ENCODE results near the gene ELMO1. TPM values are rescaled to one million over a fixed set of nuclear protein-coding genes. Genes with fewer than 3 reads are reported as not detected.

The ELMO1 gene
- total and polyA plus RNA-seq, 2 donors from 2014 or later: 6.0 to 35.4 TPM

GRCh38 chr7:37197108-37197507, 251.6 kb downstream of the ELMO1 start:
- FAIRE-seq (no peak), DNase-seq (no peak)
- Histone ChIP-seq H3K4me1 (ENCODE audit: control insufficient read depth in 2 of 3, insufficient read depth in 2 of 3, low read depth in 1 of 3, low read length in 3 of 3) (peaks cover 0 to 6% (median 0%) of the 10 kb centered on the region in 3 donors), H3K4me3 (ENCODE audit: low read length in 3 of 3) (no peak overlapping the region), H3K9me3 (ENCODE audit: control insufficient read depth in 2 of 3, insufficient read depth in 1 of 3, low read length in 3 of 3) (no peaks in the 10 kb centered on the region), H3K27me3 (ENCODE audit: control insufficient read depth, insufficient read depth, low read length) (no peaks in the 10 kb centered on the region), H3K36me3 (ENCODE audit: control insufficient read depth in 2 of 3, insufficient read depth in 3 of 3, low read length in 3 of 3) (no peaks in the 10 kb centered on the region), H3K9ac (ENCODE audit: low read length in 3 of 3) (no peak overlapping the region), H3K27ac (ENCODE audit: low read depth in 2 of 2, low read length in 2 of 2) (no peak overlapping the region)
- no peak for TF ChIP-seq CTCF (IDR thresholded peaks at IDR 0.05; ENCODE audit: borderline replicate concordance, extremely low read depth, insufficient read depth)
- intact Hi-C loops (cut with DNase I): loop anchor here (10.0 kb wide), 1 partner anchor 212 kb away; no protein-coding TSS in a partner anchor

- Histone ChIP-seq H3K36me3 (ENCODE audit: control insufficient read depth in 2 of 3, insufficient read depth in 3 of 3, low read length in 3 of 3) (no peaks in the 10 kb centered on the region), H3K4me3 (ENCODE audit: low read length in 3 of 3) (no peak overlapping the region), H3K9ac (ENCODE audit: low read length in 3 of 3) (no peak overlapping the region), H3K9me3 (ENCODE audit: control insufficient read depth in 2 of 3, insufficient read depth in 1 of 3, low read length in 3 of 3) (no peaks in the 10 kb centered on the region), H3K4me1 (ENCODE audit: control insufficient read depth in 2 of 3, insufficient read depth in 2 of 3, low read depth in 1 of 3, low read length in 3 of 3) (peaks cover 0 to 4% (median 0%) of the 10 kb centered on the region in 3 donors), H3K27me3 (ENCODE audit: control insufficient read depth, insufficient read depth, low read length) (no peaks in the 10 kb centered on the region), H3K27ac (ENCODE audit: low read depth in 2 of 2, low read length in 2 of 2) (no peak overlapping the region)
- DNase-seq (peak in 1 of 5 donors; percentile 29), FAIRE-seq (no peak)
- intact Hi-C loops (cut with DNase I): loop anchor here (10.0 kb wide), 1 partner anchor 212 kb away; no protein-coding TSS in a partner anchor
- TF ChIP-seq CTCF (IDR thresholded peaks at IDR 0.05; ENCODE audit: borderline replicate concordance, extremely low read depth, insufficient read depth): no peak
These were observed 252.0 kb downstream of the ELMO1 start for GRCh38 chr7:37196676-37197075.

- no peak for DNase-seq
- Histone ChIP-seq H3K9ac (ENCODE audit: low read length in 3 of 3) (no peak overlapping the region), H3K36me3 (ENCODE audit: control insufficient read depth in 2 of 3, insufficient read depth in 3 of 3, low read length in 3 of 3) (no peaks in the 10 kb centered on the region), H3K27me3 (ENCODE audit: control insufficient read depth, insufficient read depth, low read length) (no peaks in the 10 kb centered on the region), H3K4me1 (ENCODE audit: control insufficient read depth in 2 of 3, insufficient read depth in 2 of 3, low read depth in 1 of 3, low read length in 3 of 3) (peaks cover 0 to 2% (median 0%) of the 10 kb centered on the region in 3 donors), H3K4me3 (ENCODE audit: low read length in 3 of 3) (no peak overlapping the region), H3K9me3 (ENCODE audit: control insufficient read depth in 2 of 3, insufficient read depth in 1 of 3, low read length in 3 of 3) (no peaks in the 10 kb centered on the region), H3K27ac (ENCODE audit: low read depth in 2 of 2, low read length in 2 of 2) (no peak overlapping the region)
- TF ChIP-seq CTCF (IDR thresholded peaks at IDR 0.05; ENCODE audit: borderline replicate concordance, extremely low read depth, insufficient read depth): no peak
- intact Hi-C loops (cut with DNase I): loop anchor here (10.0 kb wide), 1 partner anchor 211 kb away; no protein-coding TSS in a partner anchor
- FAIRE-seq: no peak
These were observed 253.3 kb downstream of the ELMO1 start for GRCh38 chr7:37195388-37195787.

GRCh38 chr7:37194943-37195342, 253.7 kb downstream of the ELMO1 start:
- no peak overlapping the region for H3K4me3 ChIP-seq (ENCODE audit: low read length in 3 of 3)
- DNase-seq (no peak), FAIRE-seq (no peak)
- H3K27me3 ChIP-seq (ENCODE audit: control insufficient read depth, insufficient read depth, low read length): no peaks in the 10 kb centered on the region
- TF ChIP-seq CTCF (IDR thresholded peaks at IDR 0.05; ENCODE audit: borderline replicate concordance, extremely low read depth, insufficient read depth): no peak
- no peaks in the 10 kb centered on the region for H3K36me3 ChIP-seq (ENCODE audit: control insufficient read depth in 2 of 3, insufficient read depth in 3 of 3, low read length in 3 of 3)
- intact Hi-C loops (cut with DNase I): loop anchor here (10.0 kb wide), 1 partner anchor 210 kb away; no protein-coding TSS in a partner anchor
- H3K9me3 ChIP-seq (ENCODE audit: control insufficient read depth in 2 of 3, insufficient read depth in 1 of 3, low read length in 3 of 3): no peaks in the 10 kb centered on the region
- peaks cover 0 to 2% (median 0%) of the 10 kb centered on the region in 3 donors for H3K4me1 ChIP-seq (ENCODE audit: control insufficient read depth in 2 of 3, insufficient read depth in 2 of 3, low read depth in 1 of 3, low read length in 3 of 3)
- no peak overlapping the region for H3K9ac ChIP-seq (ENCODE audit: low read length in 3 of 3)
- no peak overlapping the region for H3K27ac ChIP-seq (ENCODE audit: low read depth in 2 of 2, low read length in 2 of 2)

Data from kidney (tissue), 14 donors.